Measurements from ENCODE around the gene FBN1. TPM values are rescaled to one million over a fixed set of nuclear protein-coding genes. Genes with fewer than 3 reads are reported as not detected.
A peak's percentile ranks its signal among the peaks of the same experiment; 100 is the strongest.

FBN1 gene
- total and polyA plus RNA-seq, 8 donors, result 83.1 to 144 (median 94.0) TPM

GRCh38 chr15:48433226-48433886 lies 212.2 kb downstream of the FBN1 start:
- Histone ChIP-seq H3K4me3 (no peak overlapping the region), H3K4me1 (no peaks in the 10 kb centered on the region), H3K27me3 (no peaks in the 10 kb centered on the region), H3K27ac (no peak overlapping the region), H3K36me3 (peaks cover 0 to 44% of the 10 kb centered on the region in 2 donors), H3K9me3 (no peaks in the 10 kb centered on the region)
- DNase-seq (no peak), ATAC-seq (no peak)
- no peak for TF ChIP-seq CTCF (IDR thresholded peaks at IDR 0.05)
- intact Hi-C loops (cut with DNase I), result no loop called here

- DNase-seq (no peak), ATAC-seq (no peak)
- intact Hi-C loops (cut with DNase I), result no loop called here
- Histone ChIP-seq H3K4me1 (no peaks in the 10 kb centered on the region), H3K9me3 (no peaks in the 10 kb centered on the region), H3K4me3 (no peak overlapping the region), H3K27ac (no peak overlapping the region), H3K27me3 (no peaks in the 10 kb centered on the region), H3K36me3 (peaks cover 0 to 48% of the 10 kb centered on the region in 2 donors)
- TF ChIP-seq CTCF (IDR thresholded peaks at IDR 0.05), result no peak
Measured at GRCh38 chr15:48432688-48433087, 212.8 kb downstream of the FBN1 start.

- H3K9me3 ChIP-seq, result no peaks in the 10 kb centered on the region
- H3K27ac ChIP-seq, result peak overlapping the region in 1 of 2 donors; percentile 1
- intact Hi-C loops (cut with DNase I), result no loop called here
- H3K27me3 ChIP-seq, result no peaks in the 10 kb centered on the region
- H3K36me3 ChIP-seq, result peaks cover 0 to 43% of the 10 kb centered on the region in 2 donors
- H3K4me3 ChIP-seq, result no peak overlapping the region
- DNase-seq, result no peak
- ATAC-seq, result no peak
- TF ChIP-seq CTCF (IDR thresholded peaks at IDR 0.05), result no peak
- no peaks in the 10 kb centered on the region for H3K4me1 ChIP-seq
Measured at GRCh38 chr15:48427960-48428547, 217.5 kb downstream of the FBN1 start.

GRCh38 chr15:48427479-48427878 lies 218.0 kb downstream of the FBN1 start:
- DNase-seq, result no peak
- Histone ChIP-seq H3K27ac (peak overlapping the region in 1 of 2 donors; percentile 1), H3K4me1 (no peaks in the 10 kb centered on the region), H3K4me3 (no peak overlapping the region), H3K27me3 (no peaks in the 10 kb centered on the region), H3K36me3 (peaks cover 0 to 42% of the 10 kb centered on the region in 2 donors), H3K9me3 (no peaks in the 10 kb centered on the region)
- no peak for TF ChIP-seq CTCF (IDR thresholded peaks at IDR 0.05)
- intact Hi-C loops (cut with DNase I), result no loop called here
- no peak for ATAC-seq

- Histone ChIP-seq H3K27ac (no peak overlapping the region), H3K4me1 (no peaks in the 10 kb centered on the region), H3K4me3 (no peak overlapping the region), H3K36me3 (peaks cover 0 to 37% of the 10 kb centered on the region in 2 donors), H3K9me3 (no peaks in the 10 kb centered on the region), H3K27me3 (no peaks in the 10 kb centered on the region)
- no peak for ATAC-seq
- no peak for DNase-seq
- TF ChIP-seq CTCF (IDR thresholded peaks at IDR 0.05), result no peak
- intact Hi-C loops (cut with DNase I), result no loop called here
Measured at GRCh38 chr15:48426941-48427340, 218.6 kb downstream of the FBN1 start.
